Activated CD4-positive, alpha-beta T cell treated with anti-CD3 and anti-CD28 coated beads, Interleukin-2, Interleukin-6, amounts not matched to agents 100 ng/mL and 50 ng/mL, durations not matched to agents 16 hours and 8 hours (primary cell): ENCODE measurements around the gene RCE1.
A peak's percentile ranks its signal among the peaks of the same experiment; 100 is the strongest.

Experiments used
- DNase-seq: peaks from one replicate; pipeline ENCODE4 v3.0.0-alpha.2; 2020

RCE1 gene

DNA sequence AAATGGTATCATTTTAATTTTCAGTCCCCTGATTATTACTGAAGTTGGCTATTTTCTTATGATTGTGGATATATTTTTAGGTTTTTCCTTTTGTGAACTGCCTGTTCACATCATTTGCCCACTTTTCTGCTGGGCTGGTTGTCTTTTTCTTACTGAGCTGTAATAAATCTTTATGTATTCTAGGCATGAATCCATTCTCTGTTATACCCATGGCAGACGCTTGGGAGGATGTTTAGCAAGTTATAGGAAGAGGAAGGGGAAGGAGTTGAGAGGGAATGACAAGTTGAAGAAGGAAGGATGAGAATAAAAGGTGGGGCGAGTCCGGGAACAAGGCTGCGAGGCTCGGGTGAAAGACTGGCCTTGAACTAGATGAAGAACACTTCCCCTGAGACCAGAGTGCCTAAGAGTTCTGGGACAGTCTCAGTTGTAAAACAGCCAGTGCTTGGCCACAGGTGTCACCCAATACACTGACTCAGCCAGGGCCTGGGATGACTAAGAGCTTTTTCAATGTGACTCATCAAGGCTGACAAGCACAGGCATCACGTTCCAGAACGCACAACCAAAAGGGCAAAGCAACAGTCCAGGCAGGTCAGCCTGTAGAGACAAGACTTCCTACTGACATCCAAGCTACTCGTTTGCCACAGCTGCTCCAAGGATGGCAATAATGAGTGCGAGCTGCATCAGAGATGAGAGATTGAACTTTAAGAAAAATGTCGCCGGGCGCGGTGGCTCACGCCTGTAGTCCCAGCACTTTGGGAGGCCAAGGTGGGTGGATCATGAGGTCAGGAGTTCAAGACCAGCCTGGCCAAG lies 48.8 kb downstream of the RCE1 start:
- DNase-seq = peak; percentile 93

DNA sequence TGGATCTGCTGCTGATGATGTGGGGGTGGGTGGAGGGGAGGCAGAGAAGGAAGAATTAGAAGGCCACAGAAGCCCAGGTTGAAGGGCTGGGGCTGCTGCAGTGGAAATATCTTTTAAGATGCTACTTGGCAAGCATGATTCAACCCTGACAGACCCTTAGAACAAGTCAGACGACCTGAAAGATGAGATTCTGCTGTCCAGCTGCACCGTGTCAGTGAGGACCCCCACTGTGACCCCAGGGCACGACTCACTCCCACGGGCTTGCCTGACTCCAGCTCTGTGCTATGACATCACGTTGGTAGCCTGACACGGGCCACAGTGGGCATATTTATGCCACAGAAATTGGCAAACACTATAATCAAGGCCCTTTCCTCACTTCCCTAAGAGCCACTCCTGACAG lies 49.7 kb downstream of the RCE1 start:
- DNase-seq = no peak

DNA sequence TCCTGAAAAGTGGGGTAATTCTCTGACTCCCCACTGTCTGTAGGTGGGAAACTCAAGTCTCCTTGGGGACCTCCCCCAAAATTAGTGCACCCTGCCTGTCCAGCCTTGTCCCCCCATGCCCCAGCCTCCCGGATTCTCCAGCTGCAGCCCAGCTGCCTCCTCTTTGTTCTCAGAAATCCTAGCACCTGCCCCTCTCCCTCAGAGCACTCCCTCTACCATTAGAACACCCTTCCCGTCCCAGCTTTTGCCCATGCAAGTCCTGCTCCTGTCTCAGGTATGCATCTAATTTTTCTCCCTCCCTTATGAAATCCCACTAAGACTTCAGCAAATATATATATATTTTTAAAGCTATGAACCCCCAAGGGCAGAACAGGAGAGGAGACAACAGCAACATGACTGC lies 50.9 kb downstream of the RCE1 start:
- no peak for DNase-seq
